IMR-90 (cell line): ENCODE measurements around the gene ME3. TPM values are rescaled to one million over a fixed set of nuclear protein-coding genes. Genes with fewer than 3 reads are reported as not detected.
A peak's percentile ranks its signal among the peaks of the same experiment; 100 is the strongest.

Experiments used
- ATAC-seq: fragments of 200-7000 bp; cut with Tn5 transposase; 2 replicates; pipeline ENCODE4 v1.9.1; 2020; ENCODE audit warnings: low read depth, mild to moderate bottlenecking, moderate library complexity
- BruUV-seq: library from RNA; stranded (reverse); fragments of 400-500 nt; replicated peaks from 2 replicates; lab custom pipeline; 2021; lab: Mats Ljungman, UMichigan
- CTCF ChIA-PET: fragments of 300-600 bp; formaldehyde crosslinking; extraction: SDS; loops from one replicate; lab custom pipeline; 2021; ENCODE audit warnings: antibody characterized with exemption; lab: Yijun Ruan, JAX
- POLR2A ChIA-PET: fragments of 300-600 bp; sonication (Branson Sonifier 250); formaldehyde crosslinking; loops from one replicate; lab custom pipeline; 2022; ENCODE audit warnings: antibody characterized with exemption; ENCODE audit not compliant: unreplicated experiment; lab: Charles Lee
- DNase-seq: peaks from one replicate; pipeline ENCODE4 v3.0.0; 2013
- H2AFZ ChIP-seq: replicated peaks from 2 replicates; pipeline ENCODE3; 2013; ENCODE audit warnings: low read length, mild to moderate bottlenecking; ENCODE audit not compliant: poor library complexity
- H2AK5ac ChIP-seq: 2 replicates; pipeline ENCODE4 v1.6.1; 2013; ENCODE audit warnings: low read depth, low read length, inconsistent platforms
- H2AK9ac ChIP-seq: replicated peaks from 2 replicates; pipeline ENCODE3; 2013; ENCODE audit warnings: mild to moderate bottlenecking, low read depth, low read length, moderate library complexity; ENCODE audit not compliant: poor library complexity
- H2BK120ac ChIP-seq: 2 replicates; pipeline ENCODE4 v1.6.1; 2013; ENCODE audit warnings: low read depth, low read length, inconsistent platforms
- H2BK15ac ChIP-seq: 3 replicates; pipeline ENCODE4 v1.6.1; 2013; ENCODE audit warnings: low read depth, low read length, inconsistent platforms
- H2BK20ac ChIP-seq: 2 replicates; pipeline ENCODE4 v1.6.1; 2013; ENCODE audit warnings: low read depth, mild to moderate bottlenecking, inconsistent platforms, low read length, moderate library complexity
- H2BK5ac ChIP-seq: 2 replicates; pipeline ENCODE4 v1.6.1; 2013; ENCODE audit warnings: mild to moderate bottlenecking, low read depth, low read length, inconsistent platforms; ENCODE audit not compliant: poor library complexity, severe bottlenecking
- H3K14ac ChIP-seq: replicated peaks from 2 replicates; pipeline ENCODE4 v1.6.1; 2013; ENCODE audit warnings: low read depth, low read length, inconsistent platforms
- H3K18ac ChIP-seq: 2 replicates; pipeline ENCODE4 v1.6.1; 2013; ENCODE audit warnings: low read depth, low read length, control low read depth
- H3K23ac ChIP-seq: 2 replicates; pipeline ENCODE4 v1.6.1; 2013; ENCODE audit warnings: low read depth, low read length, inconsistent platforms
- H3K27ac ChIP-seq: 2 replicates; pipeline ENCODE4 v1.5.1; 2013; ENCODE audit warnings: mild to moderate bottlenecking, control low read depth, low read length; ENCODE audit not compliant: insufficient read depth
- H3K27me3 ChIP-seq: 2 replicates; pipeline ENCODE4 v1.6.1; 2013; ENCODE audit warnings: low read length; ENCODE audit not compliant: control insufficient read depth, insufficient read depth
- H3K36me3 ChIP-seq: 2 replicates; pipeline ENCODE4 v1.6.1; 2013; ENCODE audit warnings: low read length, mixed read lengths; ENCODE audit not compliant: control insufficient read depth, insufficient read depth
- H3K4ac ChIP-seq: 2 replicates; pipeline ENCODE4 v1.6.1; 2013; ENCODE audit warnings: low read depth, low read length, inconsistent platforms
- H3K4me1 ChIP-seq: 2 replicates; pipeline ENCODE4 v1.6.1; 2013; ENCODE audit warnings: low read length, mixed read lengths; ENCODE audit not compliant: control insufficient read depth, insufficient read depth
- H3K4me2 ChIP-seq: 2 replicates; pipeline ENCODE4 v1.6.1; 2013; ENCODE audit warnings: low read depth, mild to moderate bottlenecking, control low read depth, low read length, moderate library complexity
- H3K4me3 ChIP-seq: 2 replicates; pipeline ENCODE4 v1.5.1; 2013; ENCODE audit warnings: low read depth, mild to moderate bottlenecking, control low read depth, low read length, moderate library complexity; ENCODE audit not compliant: insufficient read depth
- H3K56ac ChIP-seq: 2 replicates; pipeline ENCODE4 v1.6.1; 2013; ENCODE audit warnings: low read length, inconsistent platforms; ENCODE audit not compliant: insufficient read depth; ENCODE audit errors: extremely low read depth
- H3K79me1 ChIP-seq, 2 experiments: 2 replicates each; pipeline ENCODE4 v1.6.1; 2013; ENCODE audit warnings: low read length in 2 of 2, inconsistent platforms in 1 of 2, low read depth in 1 of 2
- H3K9ac ChIP-seq: 2 replicates; pipeline ENCODE4 v1.6.1; 2013; ENCODE audit warnings: low read depth, low read length, control low read depth
- H3K9me1 ChIP-seq: 2 replicates; pipeline ENCODE4 v1.6.1; 2013; ENCODE audit warnings: low read length, inconsistent platforms; ENCODE audit not compliant: insufficient read depth
- H3K9me3 ChIP-seq: 2 replicates; pipeline ENCODE4 v1.6.1; 2013; ENCODE audit warnings: low read length; ENCODE audit not compliant: control insufficient read depth, insufficient read depth
- H4K20me1 ChIP-seq: 2 replicates; pipeline ENCODE4 v1.6.1; 2013; ENCODE audit warnings: low read length, inconsistent platforms; ENCODE audit not compliant: insufficient read depth
- H4K5ac ChIP-seq: 2 replicates; pipeline ENCODE4 v1.6.1; 2013; ENCODE audit warnings: mild to moderate bottlenecking, low read depth, low read length, control low read depth
- H4K8ac ChIP-seq, 2 experiments: 2 replicates each; pipeline ENCODE4 v1.6.1; 2013; ENCODE audit warnings: low read depth in 2 of 2, low read length in 2 of 2, control low read depth in 1 of 2, inconsistent platforms in 1 of 2
- H4K91ac ChIP-seq: 2 replicates; pipeline ENCODE4 v1.6.1; 2013; ENCODE audit warnings: low read depth, low read length, inconsistent platforms; ENCODE audit not compliant: insufficient read depth
- CEBPB ChIP-seq: IDR thresholded peaks from 2 replicates; pipeline ENCODE4 v1.6.1; 2012; ENCODE audit warnings: low read depth, low read length, improper control_type of control experiment
- POLR2A ChIP-seq: IDR thresholded peaks from 2 replicates; pipeline ENCODE4 v1.6.1; 2012; ENCODE audit warnings: mild to moderate bottlenecking, low read depth, low read length
- WGBS, 2 experiments: methylation state at CpG; one replicate each; pipeline versions ENCODE4 v1.1.5 to v1.1.7; 2013; ENCODE audit warnings: missing lambda C conversion rate in 2 of 2; ENCODE audit not compliant: insufficient read length in 1 of 2; ENCODE audit errors: extremely low coverage in 2 of 2; 5-methylcytosine and 5-hydroxymethylcytosine counted together
- dilution Hi-C: fragments of 300-500 bp; cut with HindIII; formaldehyde crosslinking; loops from one replicate; pipeline ENCODE4 v1.14.3; 2018; ENCODE audit warnings: low sequenced_read_pairs; ENCODE audit not compliant: unreplicated experiment
- in situ Hi-C: fragments of 300-500 bp; cut with MboI; formaldehyde crosslinking; loops from 3 replicates; pipeline ENCODE4 v1.14.3; 2019; ENCODE audit warnings: low sequenced_read_pairs, inconsistent platforms, mixed read lengths
- intact Hi-C: fragments of 100-400 bp; cut with micrococcal nuclease; formaldehyde crosslinking; loops from 2 replicates; pipeline ENCODE4 v1.10.0; 2022
- polyA plus RNA-seq, 3 experiments: library from polyadenylated mRNA; depleted of rRNA; stranded (reverse); fragments of >200 nt; gene quantifications; 2 replicates each; pipeline ENCODE4 v1.2.3, GENCODE V29; 2012; ENCODE audit warnings: low replicate concordance in 1 of 3
- total RNA-seq: library from RNA; depleted of rRNA; stranded (reverse); fragments of >200 nt; gene quantifications from 2 replicates; pipeline ENCODE4 v1.2.3, GENCODE V29; 2012

ME3 gene
- total and polyA plus RNA-seq, 2 of the 4 experiments (the other 2 are of a cell fraction) = 7.8 to 9.0 TPM

GRCh38 chr11:86624366-86624765 is 48.0 kb downstream of the ME3 start:
- Histone ChIP-seq H3K9me1 (0 out of 2 replicates have a peak, but pooled peaks cover 6% of the 10 kb centered on the region), H3K14ac (no peak overlapping the region), H2AK5ac (no peak overlapping the region), H3K4me2 (no peak overlapping the region), H3K56ac (no peak overlapping the region), H3K9ac (no peak overlapping the region), H2BK20ac (0 out of 2 replicates have a peak overlapping the region, but pooled peaks have one; percentile 33), H3K36me3 (no peaks in the 10 kb centered on the region), H4K5ac (no peak overlapping the region; the same call in 1 of the 2 replicates), H2BK120ac (0 out of 2 replicates have a peak overlapping the region, but pooled peaks have one; percentile 16), H2AFZ (no peak overlapping the region), H4K20me1 (no peaks in the 10 kb centered on the region), H2BK15ac (0 out of 3 replicates have a peak overlapping the region, but pooled peaks have one; percentile 53), H3K4me3 (no peak overlapping the region), H2AK9ac (no peak overlapping the region), H4K8ac (no peak overlapping the region), H3K18ac (peak overlapping the region; percentile 25; the same call in 1 of the 2 replicates), H3K4me1 (peaks cover 11% of the 10 kb centered on the region), H3K9me3 (no peaks in the 10 kb centered on the region), H2BK5ac (no peak overlapping the region), H3K27me3 (no peaks in the 10 kb centered on the region), H3K23ac (no peak overlapping the region), H3K79me1 (no peaks in the 10 kb centered on the region; a peak in 1 of 4 replicates), H4K91ac (no peak overlapping the region), H3K4ac (no peak overlapping the region), H3K27ac (no peak overlapping the region)
- WGBS, 2 experiments = 80% methylated on average over 1 of the region's 3 CpGs; no CpG with 5 or more reads in 1 of the 2 experiments
- dilution Hi-C loops = no loop called here
- in situ Hi-C loops = loop anchor here (25.0 kb wide), 1 partner anchor 663 kb away; no protein-coding TSS in a partner anchor
- ATAC-seq = no peak
- POLR2A ChIA-PET = no interaction called here
- TF ChIP-seq POLR2A (no peak), CEBPB (peak; percentile 86)
- no TSS peak for BruUV-seq
- DNase-seq = no peak
- CTCF ChIA-PET = no interaction called here
- intact Hi-C loops = no loop called here
